ENCODE measurements around the gene CRNKL1. TPM values are rescaled to one million over a fixed set of nuclear protein-coding genes. Genes with fewer than 3 reads are reported as not detected.

Gene CRNKL1
- 10 to 100 TPM; 35.6 to 47.9 (median 44.0) TPM for polyA plus RNA-seq (ENCODE audit: insufficient read length in 4 of 4)

DNA sequence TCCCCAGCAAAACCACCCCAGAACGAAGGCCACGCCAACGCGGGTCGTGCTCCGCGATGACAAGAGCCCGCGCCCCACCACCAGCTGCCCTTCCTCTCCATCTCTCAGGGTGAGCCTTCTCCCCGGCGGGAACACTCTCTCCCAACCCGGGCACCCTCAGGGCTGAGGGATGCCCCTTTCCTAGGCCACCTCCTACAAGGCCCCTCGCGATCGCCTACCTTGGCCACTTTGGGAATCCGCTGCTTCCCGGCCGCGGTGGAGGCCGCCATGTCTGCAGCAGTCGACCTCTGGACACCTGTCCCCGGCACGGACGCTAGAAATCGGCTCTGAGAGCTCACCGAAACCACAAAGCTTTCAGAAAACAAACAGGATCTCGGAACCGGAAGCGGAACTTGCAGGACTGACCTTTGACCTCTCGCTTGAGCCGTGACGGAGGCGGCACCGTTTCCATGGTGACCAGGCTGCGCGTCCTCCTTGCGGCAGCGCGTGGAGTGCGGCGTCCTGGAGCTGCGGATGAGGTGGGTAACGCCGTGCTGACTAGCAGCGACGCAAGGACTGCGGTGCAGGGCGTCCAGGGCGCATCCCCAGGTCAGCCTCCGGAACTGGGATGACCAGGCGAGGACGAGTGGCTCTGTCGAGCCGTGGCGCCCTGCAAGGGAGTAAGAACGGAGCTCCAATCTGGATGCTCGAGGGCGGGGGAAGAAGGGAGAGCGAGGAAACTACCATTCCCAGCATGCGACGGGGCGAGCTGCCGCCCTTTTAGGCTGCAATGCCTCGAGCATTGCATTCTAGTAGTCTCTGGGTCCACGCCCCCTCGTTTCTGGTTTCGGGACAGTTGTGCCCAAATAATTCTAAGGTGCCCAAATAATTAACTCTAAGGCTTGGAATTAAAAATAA is at the start of gene CRNKL1, which contains the start of gene CFAP61:
Gene CRNKL1 (minus strand): TSS at position 393 of the 897 bp plus-strand sequence. CDS start 124 bp downstream, at position 269.
Gene CFAP61 (plus strand): TSS at position 459 of the 897 bp plus-strand sequence. CDS start 4,122 bp downstream, outside the sequence.
- peak; percentile 94 to 98 (median 96) for DNase-seq (ENCODE audit: low read depth in 4 of 4, low spot score in 2 of 4)

DNA sequence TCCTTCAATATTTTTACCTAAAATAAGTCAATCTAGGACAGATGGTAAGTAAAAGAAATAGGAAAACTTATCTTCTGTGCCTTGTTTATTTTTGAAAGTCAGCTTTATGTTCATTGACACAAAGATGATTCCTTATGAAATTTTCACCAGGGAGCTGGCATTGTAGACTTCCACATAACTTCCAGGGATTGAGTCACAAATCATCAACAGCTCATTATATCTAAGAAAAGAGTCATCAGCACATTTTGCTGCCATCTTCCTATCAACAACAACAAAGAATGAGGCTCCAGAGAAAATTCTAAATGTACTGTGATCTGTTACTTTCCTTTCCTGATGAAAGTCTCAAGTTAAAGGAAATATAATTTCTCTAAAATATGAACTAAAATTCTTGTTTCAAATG is 48.6 kb upstream of the CRNKL1 start:
- no peak for DNase-seq (ENCODE audit: low read depth in 4 of 4, low spot score in 2 of 4)

DNA sequence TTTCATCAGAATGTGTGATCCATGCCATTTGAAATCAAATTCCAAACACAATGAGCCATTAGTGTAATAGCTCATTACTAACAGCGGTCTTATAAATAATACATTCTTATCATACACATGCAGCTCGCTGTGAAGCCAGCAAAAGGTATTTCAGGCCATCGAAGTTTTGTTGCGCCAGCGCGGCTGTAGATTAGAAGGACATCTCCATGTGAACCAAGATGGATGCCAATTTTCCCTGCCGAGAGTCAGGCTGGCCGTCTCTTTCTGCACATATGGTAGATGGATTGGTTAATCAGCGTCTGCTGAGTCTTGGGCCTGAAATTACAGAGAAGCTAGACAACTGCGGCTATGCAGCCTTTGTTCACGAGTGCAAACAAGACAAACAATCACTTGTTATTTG is 44.2 kb upstream of the CRNKL1 start:
- no peak for DNase-seq (ENCODE audit: low read depth in 4 of 4, low spot score in 2 of 4)

DNA sequence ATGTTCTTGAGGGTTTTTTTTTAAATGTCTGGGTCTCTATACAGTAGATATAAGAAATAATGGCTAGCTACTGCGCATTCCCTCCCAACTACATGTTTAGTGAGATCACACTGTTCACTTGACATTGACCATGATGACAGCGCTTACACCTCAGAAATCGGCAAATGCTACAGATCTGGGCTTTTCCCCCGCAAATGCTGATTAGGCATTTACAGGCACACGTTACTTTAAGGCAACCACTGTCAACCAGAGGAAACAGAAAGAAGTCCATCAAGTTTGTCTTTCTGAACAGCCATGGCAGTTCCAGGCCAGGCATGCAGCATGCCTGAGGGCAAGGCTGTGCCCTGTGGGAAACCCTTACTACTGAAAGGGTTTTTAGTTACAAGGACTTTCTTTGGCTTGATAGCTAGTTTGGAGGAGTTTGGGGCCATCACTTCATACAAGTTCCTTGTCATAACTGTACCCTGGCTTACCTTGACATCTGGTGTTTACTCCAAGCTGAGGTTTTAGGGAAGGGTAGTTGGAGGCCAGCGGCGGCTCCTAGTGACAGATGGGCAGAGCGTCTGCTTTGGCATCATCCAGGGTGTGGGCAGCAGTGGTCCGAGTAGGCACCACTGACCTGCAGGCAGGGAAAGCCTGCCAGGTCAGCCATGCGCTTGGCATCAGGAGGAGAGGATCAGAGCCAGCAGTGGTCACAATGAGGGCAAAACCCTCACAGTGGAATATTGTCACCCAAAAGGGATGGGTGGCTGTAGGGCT is 43.0 kb upstream of the CRNKL1 start:
- DNase-seq (ENCODE audit: low read depth in 4 of 4, low spot score in 2 of 4): no peak

DNA sequence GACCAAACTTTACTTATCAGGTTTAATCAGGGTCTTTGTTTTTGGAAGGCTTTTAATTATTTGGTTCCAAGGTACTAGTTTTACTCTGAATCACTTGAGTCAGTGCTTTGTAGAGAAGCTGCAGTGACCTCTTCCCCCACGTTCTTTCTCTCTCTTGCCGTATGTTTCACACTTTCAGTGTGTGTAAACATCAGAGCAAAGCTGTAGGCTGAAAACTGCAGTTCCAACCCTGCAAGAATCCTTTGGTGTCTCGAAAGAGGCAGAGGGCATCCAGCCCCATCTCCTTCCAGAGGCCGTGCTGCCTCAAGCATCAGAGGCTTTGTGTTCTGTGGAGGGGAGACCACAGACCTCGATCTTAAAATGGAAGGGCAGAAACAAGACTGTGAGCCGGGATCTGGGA is 42.1 kb upstream of the CRNKL1 start:
- no peak for DNase-seq (ENCODE audit: low read depth in 4 of 4, low spot score in 2 of 4)

DNA sequence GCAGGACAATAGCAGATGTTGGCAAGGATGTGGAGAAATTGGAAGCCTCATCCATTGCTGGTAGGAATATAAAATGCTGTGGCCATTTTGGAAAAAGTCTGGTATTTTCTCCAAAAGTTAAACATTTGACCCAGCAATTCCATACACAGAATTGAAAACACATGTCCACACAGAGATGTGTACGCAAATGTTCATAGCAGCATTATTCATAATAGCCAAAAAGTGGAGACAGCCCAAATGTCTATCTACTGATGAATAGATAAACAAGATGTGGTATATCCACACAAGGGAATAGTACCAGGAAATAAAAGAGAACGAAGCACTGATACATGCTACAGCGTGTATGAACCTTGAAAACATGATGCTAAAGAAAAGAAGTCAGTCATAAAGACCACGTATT is 40.6 kb upstream of the CRNKL1 start:
- DNase-seq (ENCODE audit: low read depth in 4 of 4, low spot score in 2 of 4): no peak

DNA sequence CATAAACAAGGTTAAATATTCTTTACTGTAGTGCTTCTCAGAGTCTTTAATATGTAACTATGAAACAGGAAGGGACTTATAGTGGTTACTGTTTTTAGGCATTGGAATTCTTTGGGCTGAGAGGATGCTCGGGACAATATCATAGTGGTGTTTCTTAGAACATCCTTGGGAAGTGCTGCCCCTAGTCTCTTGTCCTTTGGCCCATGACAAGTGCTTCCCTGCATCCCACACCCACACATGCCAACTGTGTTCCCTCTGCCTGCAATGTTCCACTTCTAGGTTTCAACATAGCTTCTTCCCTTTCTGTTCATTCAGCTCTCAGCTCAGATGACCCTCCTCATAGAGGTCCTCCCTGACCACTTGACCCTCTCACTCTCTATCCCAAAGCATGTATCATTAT is 37.7 kb upstream of the CRNKL1 start:
- DNase-seq (ENCODE audit: low read depth in 4 of 4, low spot score in 2 of 4): no peak

DNA sequence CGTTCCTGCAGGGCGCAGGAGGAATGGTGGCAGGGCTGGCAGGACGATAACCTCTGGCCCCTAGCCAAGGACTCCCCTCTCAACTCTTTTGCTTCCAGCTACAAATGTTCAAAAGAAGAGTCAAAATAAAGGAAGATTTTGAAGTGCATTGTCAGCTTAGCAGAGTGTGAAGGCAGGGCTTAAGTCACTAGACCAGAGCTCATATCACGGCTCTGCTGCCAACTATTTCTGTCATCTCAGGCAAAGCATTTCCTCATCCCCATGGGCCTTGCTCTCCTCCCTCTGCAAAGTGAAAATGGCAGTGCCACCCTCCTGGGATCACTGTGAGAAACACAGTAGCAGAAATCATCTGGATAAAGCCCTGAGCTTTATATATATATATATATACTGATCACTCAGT is 36.8 kb upstream of the CRNKL1 start:
- no peak for DNase-seq (ENCODE audit: low read depth in 4 of 4, low spot score in 2 of 4)

DNA sequence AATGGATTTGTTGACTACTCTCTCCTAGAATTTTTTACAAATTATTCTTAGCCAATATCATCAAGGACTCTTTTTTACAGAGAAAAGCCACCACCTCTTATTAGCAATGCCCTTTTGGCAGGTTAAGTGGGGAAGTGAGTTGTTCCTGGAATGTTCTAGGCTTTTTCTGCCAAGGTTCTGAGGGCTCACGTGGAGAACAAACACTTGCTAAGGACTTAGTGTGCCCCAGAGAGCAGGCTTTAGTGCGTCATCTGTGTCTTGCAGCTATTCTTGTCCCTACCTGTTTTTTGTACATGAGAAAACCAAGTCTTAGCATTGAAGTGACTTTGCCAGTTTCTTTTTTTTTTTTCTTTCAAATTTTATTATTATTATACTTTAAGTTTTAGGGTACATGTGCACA is 33.5 kb upstream of the CRNKL1 start:
- DNase-seq (ENCODE audit: low read depth in 4 of 4, low spot score in 2 of 4): no peak

DNA sequence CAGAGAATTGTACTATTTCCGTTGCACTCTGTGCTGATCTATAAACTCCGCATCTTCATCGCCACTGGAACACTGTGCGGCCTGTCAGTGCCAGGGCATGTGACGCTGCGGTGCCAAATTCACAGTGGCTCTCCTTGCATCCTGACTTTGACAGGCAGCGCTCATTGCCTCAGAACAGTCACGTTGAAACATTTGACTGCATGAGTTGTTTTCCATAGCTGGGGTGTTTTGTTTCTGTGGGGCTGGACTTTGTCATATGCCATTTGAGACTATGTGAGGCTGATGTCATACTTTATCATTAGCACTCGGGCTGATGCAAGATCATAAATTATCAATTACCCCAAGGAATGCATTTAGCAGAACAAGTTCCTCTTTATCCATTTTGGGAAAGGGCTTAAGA is 32.8 kb upstream of the CRNKL1 start:
- DNase-seq (ENCODE audit: low read depth in 4 of 4, low spot score in 2 of 4): no peak

DNA sequence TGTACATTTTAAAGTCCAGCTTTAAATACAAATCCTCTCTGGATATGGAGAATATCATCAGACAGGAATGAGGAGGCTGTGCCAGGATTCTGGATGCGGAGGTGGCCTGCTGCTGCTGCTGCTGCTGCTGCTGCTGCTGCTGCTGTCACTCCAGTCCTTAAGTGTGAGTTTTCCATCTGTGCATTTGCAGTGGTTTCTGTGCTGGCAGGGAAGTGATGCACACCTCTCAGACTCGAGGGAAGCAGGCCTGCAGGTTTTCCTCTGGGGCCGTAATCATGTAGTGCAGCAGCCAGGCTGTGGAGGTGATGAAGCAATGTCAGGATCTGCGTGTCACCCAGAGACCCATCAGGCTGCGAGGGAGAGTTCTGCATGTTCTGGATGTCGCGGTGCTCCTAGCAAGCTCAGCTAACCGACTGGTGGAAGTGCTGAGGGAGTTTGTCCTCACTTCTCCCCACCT is 32.1 kb upstream of the CRNKL1 start:
- no peak for DNase-seq (ENCODE audit: low read depth in 4 of 4, low spot score in 2 of 4)

DNA sequence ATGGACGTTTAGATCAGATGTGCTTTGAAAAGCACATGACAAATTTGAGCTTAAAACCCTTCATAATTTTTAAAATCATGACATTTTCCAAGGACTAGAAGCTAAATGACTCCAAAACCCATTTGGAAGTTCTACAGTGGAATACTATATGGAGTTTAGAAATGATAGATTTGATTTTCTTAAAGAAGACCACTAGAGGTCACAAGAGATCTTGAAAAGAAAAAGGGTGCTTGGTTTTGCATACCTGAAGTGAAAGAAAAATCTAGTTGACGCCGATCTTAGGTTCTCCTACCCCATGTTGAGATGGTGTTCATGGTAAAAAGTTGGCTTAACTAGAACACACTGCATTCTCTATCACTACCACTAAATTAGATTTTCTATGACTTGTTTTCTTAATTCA is 31.5 kb upstream of the CRNKL1 start:
- DNase-seq (ENCODE audit: low read depth in 4 of 4, low spot score in 2 of 4): no peak

DNA sequence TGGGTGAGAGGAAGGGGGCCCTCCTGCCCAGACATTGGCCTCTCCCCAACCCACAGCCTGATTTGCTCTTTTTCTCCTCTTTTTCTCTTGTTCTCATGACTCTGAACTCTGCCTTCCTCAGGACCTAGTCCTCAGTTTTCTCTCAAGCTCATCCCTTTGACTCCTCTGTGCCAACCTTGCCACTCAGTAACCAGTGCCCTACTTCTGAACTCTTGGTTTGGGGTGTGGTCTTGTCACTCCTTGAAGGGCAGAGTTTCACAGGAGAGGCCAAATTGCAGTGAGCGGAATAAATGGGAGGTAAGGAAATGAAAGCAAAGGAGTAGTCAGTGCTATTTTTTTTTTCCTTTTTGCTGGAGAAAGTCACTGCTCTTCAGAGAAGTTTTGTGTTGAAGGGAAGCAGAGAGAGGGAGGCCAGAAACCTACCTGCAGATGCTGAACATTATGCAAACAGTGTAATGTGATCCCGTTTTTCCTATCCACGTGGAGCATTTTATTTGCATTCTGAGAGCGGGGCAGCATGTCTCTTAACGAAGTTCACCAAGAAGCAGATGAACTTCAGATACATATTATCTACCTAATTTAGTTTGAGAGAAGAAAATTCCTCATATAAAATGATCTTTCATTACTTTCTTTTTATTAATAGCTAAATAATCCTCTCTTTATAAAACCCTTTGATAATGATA is 27.0 kb upstream of the CRNKL1 start:
- DNase-seq (ENCODE audit: low read depth in 4 of 4, low spot score in 2 of 4): no peak

DNA sequence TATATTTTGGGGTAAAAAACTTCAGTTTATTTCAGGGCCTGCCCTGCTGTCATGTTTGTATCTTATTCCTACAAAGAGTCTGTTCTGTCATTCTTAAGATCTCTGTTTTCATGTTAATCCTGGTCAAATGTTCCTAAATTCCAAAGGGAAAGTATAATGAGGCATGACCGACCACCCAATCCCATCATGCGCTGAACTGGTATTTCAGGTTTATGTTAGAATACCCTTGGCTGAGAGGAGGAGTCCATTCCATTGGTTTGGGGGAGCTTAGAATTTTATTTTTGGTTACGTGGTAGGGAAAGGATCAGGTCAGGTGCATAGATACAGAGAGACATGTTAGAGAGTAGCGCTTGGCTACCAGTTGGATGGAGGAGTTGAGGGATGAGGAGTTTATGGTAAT is 25.8 kb upstream of the CRNKL1 start:
- DNase-seq (ENCODE audit: low read depth in 4 of 4, low spot score in 2 of 4): peak in 1 of 4 donors; percentile 38

DNA sequence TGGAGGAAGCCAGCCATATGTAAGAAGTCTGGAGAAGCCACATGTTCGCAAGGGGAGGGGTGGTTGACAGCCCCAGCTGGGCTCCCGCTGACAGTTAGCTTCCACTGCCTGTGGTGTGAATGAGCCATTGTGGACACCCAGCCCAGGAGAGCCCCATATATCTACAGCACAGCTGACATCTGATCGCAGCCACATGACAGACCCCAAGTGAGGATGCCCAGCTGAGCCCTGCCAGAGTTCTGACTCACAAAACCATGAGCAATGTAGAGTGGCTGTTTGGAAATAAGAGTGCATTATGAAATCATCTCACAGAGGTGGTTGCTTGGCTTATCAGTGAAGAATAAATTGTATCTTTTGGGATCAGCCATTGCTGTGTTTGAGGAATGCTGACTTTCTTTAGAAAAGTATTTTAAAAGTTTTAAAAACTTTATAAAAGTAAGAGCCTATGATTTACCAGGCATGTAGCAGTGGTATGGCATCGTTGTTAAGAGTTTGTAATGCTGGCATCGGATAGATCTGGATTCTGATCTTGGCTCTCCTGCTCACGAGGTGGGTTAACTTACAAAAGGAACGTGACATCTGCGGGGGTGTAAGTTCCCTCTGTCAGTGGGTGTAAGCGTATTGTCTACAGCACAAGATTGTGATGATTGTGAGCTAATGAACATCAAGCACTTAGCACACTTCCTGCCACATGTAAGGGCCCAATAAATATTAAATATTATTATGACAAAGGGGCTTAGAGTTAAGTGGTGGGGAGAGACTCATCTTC is 24.2 kb upstream of the CRNKL1 start:
- DNase-seq (ENCODE audit: low read depth in 4 of 4, low spot score in 2 of 4): no peak

DNA sequence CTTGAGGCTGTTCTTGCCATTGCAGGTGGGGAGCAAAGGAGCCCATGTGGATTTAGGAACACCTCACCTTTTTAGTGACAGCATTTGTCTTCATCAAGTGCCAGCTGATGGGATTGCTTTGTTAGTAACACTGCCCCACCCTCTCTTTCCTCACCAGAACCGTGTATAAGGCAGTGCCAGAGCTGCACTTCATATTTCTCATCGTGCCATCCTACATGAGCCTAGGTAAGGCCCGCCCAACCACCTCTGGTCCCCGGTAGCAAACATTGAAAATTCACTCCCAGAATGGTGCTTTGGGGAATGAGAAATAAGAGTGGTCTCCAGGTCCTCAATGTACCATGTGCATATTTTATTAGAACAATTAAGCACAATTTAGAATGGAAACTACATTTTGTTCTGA is 22.8 kb upstream of the CRNKL1 start:
- DNase-seq (ENCODE audit: low read depth in 4 of 4, low spot score in 2 of 4): no peak

DNA sequence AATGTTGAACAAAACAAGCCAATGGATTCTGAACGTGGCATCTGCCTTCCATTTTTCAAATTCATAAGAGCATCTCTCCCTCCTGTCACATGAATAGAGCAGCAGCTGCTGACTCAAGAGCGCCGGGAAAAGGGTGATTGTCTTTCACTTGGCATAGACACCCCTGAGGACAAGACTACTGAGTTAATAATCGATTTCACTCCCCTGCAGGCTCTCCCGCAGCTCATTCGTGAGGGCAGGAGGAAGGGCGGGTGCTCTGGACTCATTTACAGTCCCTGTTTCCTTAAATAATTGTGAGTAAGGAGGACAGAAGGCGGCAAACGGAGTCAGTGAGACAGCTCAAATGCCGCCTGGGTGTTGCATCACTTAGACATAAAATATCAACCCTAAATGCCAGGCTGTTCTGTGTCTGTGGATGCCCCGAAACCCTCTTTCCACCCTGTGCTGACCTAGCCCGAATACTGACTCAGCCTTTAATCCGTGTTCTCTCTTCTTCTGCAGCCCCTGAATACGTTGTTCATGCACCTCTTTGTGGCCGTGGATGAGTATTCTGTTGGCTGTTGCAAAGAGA is 21.6 kb upstream of the CRNKL1 start:
- DNase-seq (ENCODE audit: low read depth in 4 of 4, low spot score in 2 of 4): no peak

DNA sequence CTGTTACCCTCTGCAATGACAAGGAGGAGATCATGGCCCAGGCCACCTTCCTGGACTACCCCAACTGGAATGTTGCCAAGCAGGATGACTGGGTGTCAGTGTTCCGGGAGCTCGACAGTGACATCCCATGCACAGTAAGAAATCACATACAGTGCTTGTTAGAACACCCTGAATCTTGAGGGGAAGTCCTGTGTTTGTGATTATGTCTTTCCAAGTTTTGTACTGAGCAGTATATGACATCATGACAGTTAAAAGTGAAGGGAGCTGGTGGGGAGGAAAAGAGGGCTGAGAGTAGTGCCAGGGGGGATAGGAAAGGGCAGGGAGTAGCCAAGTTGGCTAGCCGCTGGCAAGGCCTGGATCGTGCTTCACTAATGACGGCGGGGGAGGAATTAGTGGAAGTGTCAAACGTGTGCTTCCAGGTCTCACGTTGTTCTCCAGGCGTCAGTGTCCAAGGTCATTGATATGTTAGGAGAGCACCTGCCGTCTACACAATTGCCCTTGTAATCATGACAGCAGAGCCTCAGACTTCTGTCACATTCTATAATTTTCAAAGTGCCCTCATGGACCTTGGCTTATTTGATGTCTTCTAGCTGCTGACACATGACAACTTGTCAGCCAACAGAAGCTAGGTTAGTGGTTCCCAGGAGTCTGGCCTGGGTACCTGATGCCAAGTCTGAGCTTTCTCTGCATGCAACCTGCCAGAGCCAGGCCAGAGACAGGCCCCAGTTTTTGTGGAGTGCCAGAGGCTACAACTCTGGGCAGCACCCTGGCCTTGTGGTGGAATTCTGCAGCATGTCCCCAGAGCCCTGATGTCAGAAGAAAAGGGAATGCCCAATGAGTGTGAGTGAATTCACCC is 18.8 kb upstream of the CRNKL1 start:
- no peak for DNase-seq (ENCODE audit: low read depth in 4 of 4, low spot score in 2 of 4)

DNA sequence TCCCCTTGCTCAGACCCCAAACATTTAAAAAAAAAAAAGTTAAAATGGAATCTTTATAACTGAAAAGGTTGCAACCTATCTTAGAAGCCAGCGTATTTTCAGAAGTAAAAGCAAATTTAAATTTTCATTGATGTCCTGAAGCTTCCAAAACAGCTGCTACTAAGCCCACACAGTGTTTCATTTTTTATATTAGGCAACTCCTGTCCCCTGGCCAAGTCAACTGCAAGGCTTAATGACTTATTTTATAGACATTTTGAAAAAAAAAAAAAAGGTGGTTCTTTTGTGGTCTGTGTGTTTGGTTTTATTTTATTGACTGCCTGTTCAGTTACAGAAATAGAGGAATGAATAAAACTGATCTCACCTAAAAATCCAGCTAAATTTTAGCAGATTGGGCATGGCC is 13.1 kb upstream of the CRNKL1 start:
- no peak for DNase-seq (ENCODE audit: low read depth in 4 of 4, low spot score in 2 of 4)

Measured in left renal cortex interstitium (tissue), 4 donors.